Activated T-helper 2 cell treated with anti-CD3 and anti-CD28 coated beads, Interferon-gamma antibody, Interleukin-2, Interleukin-4, amounts not matched to agents 10 μg/mL and 5 μg/mL and 100 μg/mL, durations not matched to agents 14 hours and 24 hours and 36 hours (primary cell): Measurements from ENCODE around the gene HBM. TPM values are rescaled to one million over a fixed set of nuclear protein-coding genes. Genes with fewer than 3 reads are reported as not detected.
"Not testable (repeated sequence)": the region's sequence is repeated elsewhere in the genome, so short reads cannot be mapped to it uniquely, and the experiment has no call there.

Experiments
- DNase-seq: peaks from one replicate; pipeline ENCODE4 v3.0.0; 2021; ENCODE audit warnings: low spot score
- H3K27ac Mint-ChIP-seq: one replicate; pipeline ENCODE4 v1.8.0; 2021; ENCODE audit warnings: mixed read lengths
- H3K27me3 Mint-ChIP-seq: one replicate; pipeline ENCODE4 v1.8.0; 2021; ENCODE audit warnings: low read depth, mixed read lengths
- H3K36me3 Mint-ChIP-seq: one replicate; pipeline ENCODE4 v1.8.0; 2021; ENCODE audit warnings: low read depth, mixed read lengths
- H3K4me1 Mint-ChIP-seq: one replicate; pipeline ENCODE4 v1.8.0; 2021; ENCODE audit warnings: low read depth, mixed read lengths
- H3K4me3 Mint-ChIP-seq: one replicate; pipeline ENCODE4 v1.8.0; 2021; ENCODE audit warnings: low read depth, mild to moderate bottlenecking, moderate library complexity, mixed read lengths
- H3K9me3 Mint-ChIP-seq: one replicate; pipeline ENCODE4 v1.8.0; 2021; ENCODE audit warnings: mixed read lengths
- intact Hi-C: fragments of 100-400 bp; cut with micrococcal nuclease; formaldehyde crosslinking; loops from one replicate; pipeline ENCODE4 v1.15.1; 2023
- total RNA-seq: library from RNA; stranded (reverse); gene quantifications from 2 replicates; pipeline ENCODE4 v1.2.3, GENCODE V29; 2022

The HBM gene
- total RNA-seq, 1 donor from 2014 or later: not detected

DNA sequence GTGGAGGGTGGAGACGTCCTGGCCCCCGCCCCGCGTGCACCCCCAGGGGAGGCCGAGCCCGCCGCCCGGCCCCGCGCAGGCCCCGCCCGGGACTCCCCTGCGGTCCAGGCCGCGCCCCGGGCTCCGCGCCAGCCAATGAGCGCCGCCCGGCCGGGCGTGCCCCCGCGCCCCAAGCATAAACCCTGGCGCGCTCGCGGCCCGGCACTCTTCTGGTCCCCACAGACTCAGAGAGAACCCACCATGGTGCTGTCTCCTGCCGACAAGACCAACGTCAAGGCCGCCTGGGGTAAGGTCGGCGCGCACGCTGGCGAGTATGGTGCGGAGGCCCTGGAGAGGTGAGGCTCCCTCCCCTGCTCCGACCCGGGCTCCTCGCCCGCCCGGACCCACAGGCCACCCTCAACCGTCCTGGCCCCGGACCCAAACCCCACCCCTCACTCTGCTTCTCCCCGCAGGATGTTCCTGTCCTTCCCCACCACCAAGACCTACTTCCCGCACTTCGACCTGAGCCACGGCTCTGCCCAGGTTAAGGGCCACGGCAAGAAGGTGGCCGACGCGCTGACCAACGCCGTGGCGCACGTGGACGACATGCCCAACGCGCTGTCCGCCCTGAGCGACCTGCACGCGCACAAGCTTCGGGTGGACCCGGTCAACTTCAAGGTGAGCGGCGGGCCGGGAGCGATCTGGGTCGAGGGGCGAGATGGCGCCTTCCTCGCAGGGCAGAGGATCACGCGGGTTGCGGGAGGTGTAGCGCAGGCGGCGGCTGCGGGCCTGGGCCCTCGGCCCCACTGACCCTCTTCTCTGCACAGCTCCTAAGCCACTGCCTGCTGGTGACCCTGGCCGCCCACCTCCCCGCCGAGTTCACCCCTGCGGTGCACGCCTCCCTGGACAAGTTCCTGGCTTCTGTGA, 11.0 kb downstream of the HBM start, which contains the start of gene HBA1:
Gene HBA1, plus strand, starts transcription at position 204 of the 906 bp plus-strand sequence. Its CDS starts 37 bp downstream, at position 241.
- H3K27ac Mint-ChIP-seq, H3K4me1 Mint-ChIP-seq, DNase-seq, H3K9me3 Mint-ChIP-seq, intact Hi-C loops, H3K36me3 Mint-ChIP-seq: not testable (repeated sequence)
- H3K4me3 Mint-ChIP-seq: peak within 1 kb of the TSS; percentile 17
- H3K27me3 Mint-ChIP-seq: peaks cover 51% of the 10 kb centered on the region

DNA sequence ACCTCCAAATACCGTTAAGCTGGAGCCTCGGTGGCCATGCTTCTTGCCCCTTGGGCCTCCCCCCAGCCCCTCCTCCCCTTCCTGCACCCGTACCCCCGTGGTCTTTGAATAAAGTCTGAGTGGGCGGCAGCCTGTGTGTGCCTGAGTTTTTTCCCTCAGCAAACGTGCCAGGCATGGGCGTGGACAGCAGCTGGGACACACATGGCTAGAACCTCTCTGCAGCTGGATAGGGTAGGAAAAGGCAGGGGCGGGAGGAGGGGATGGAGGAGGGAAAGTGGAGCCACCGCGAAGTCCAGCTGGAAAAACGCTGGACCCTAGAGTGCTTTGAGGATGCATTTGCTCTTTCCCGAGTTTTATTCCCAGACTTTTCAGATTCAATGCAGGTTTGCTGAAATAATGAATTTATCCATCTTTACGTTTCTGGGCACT, 11.6 kb downstream of the HBM start:
- intact Hi-C loops: no loop called here
- no peaks in the 10 kb centered on the region for H3K9me3 Mint-ChIP-seq
- H3K4me3 Mint-ChIP-seq: no peak overlapping the region
- H3K4me1 Mint-ChIP-seq: peaks cover 6% of the 10 kb centered on the region
- peaks cover 48% of the 10 kb centered on the region for H3K27me3 Mint-ChIP-seq
- DNase-seq: no peak
- H3K36me3 Mint-ChIP-seq: no peaks in the 10 kb centered on the region
- no peak overlapping the region for H3K27ac Mint-ChIP-seq

DNA sequence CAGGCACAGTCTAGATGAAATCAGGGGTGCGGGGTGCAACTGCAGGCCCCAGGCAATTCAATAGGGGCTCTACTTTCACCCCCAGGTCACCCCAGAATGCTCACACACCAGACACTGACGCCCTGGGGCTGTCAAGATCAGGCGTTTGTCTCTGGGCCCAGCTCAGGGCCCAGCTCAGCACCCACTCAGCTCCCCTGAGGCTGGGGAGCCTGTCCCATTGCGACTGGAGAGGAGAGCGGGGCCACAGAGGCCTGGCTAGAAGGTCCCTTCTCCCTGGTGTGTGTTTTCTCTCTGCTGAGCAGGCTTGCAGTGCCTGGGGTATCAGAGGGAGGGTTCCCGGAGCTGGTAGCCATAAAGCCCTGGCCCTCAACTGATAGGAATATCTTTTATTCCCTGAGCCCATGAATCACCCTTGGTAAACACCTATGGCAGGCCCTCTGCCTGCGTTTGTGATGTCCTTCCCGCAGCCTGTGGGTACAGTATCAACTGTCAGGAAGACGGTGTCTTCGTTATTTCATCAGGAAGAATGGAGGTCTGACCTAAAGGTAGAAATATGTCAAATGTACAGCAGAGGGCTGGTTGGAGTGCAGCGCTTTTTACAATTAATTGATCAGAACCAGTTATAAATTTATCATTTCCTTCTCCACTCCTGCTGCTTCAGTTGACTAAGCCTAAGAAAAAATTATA, 12.3 kb downstream of the HBM start:
- no peak for DNase-seq
- Mint-ChIP-seq H3K9me3 (no peaks in the 10 kb centered on the region), H3K36me3 (no peaks in the 10 kb centered on the region), H3K4me1 (peaks cover 6% of the 10 kb centered on the region), H3K27ac (no peak overlapping the region), H3K4me3 (no peak overlapping the region), H3K27me3 (peaks cover 48% of the 10 kb centered on the region)
- intact Hi-C loops: no loop called here

DNA sequence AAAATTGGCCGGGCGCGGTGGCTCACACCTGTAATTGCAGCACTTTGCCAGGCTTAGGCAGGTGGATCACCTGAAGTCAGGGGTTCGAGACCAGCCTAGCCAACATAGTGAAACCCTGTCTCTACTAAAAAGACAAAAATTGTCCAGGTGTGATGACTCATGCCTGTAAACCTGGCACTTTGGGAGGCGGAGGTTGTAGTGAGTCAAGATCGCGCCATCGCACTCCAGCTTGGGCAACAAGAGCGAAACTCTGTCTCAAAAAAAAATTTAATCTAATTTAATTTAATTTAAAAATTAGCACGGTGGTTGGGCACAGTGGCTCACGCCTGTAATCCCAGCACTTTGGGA, 12.9 kb downstream of the HBM start:
- Mint-ChIP-seq H3K36me3 (no peaks in the 10 kb centered on the region), H3K27ac (no peak overlapping the region), H3K9me3 (no peaks in the 10 kb centered on the region), H3K4me3 (no peak overlapping the region), H3K27me3 (peaks cover 43% of the 10 kb centered on the region), H3K4me1 (peaks cover 6% of the 10 kb centered on the region)
- intact Hi-C loops: no loop called here
- DNase-seq: no peak

GRCh38 chr16:179211-180092, 13.7 kb downstream of the HBM start:
- intact Hi-C loops: no loop called here
- no peak for DNase-seq
- H3K27me3 Mint-ChIP-seq: peaks cover 39% of the 10 kb centered on the region
- H3K27ac Mint-ChIP-seq: no peak overlapping the region
- peaks cover 4% of the 10 kb centered on the region for H3K4me1 Mint-ChIP-seq
- no peak overlapping the region for H3K4me3 Mint-ChIP-seq
- H3K9me3 Mint-ChIP-seq: no peaks in the 10 kb centered on the region
- no peaks in the 10 kb centered on the region for H3K36me3 Mint-ChIP-seq

GRCh38 chr16:180101-180675, 14.4 kb downstream of the HBM start, which contains the start of gene HBQ1:
HBQ1 (plus strand) TSS chr16:180459; CDS start chr16:180487, 28 bp downstream.
- intact Hi-C loops: no loop called here
- Mint-ChIP-seq H3K36me3 (no peaks in the 10 kb centered on the region), H3K4me1 (no peaks in the 10 kb centered on the region), H3K9me3 (no peaks in the 10 kb centered on the region), H3K4me3 (peak within 1 kb of the TSS; percentile 33), H3K27me3 (peaks cover 32% of the 10 kb centered on the region), H3K27ac (no peak within 1 kb of the TSS)
- no peak for DNase-seq

GRCh38 chr16:180681-181564, 15.1 kb downstream of the HBM start:
- Mint-ChIP-seq H3K27me3 (peaks cover 27% of the 10 kb centered on the region), H3K4me3 (peak overlapping the region; percentile 33), H3K4me1 (no peaks in the 10 kb centered on the region), H3K27ac (no peak overlapping the region), H3K36me3 (peaks cover 5% of the 10 kb centered on the region), H3K9me3 (no peaks in the 10 kb centered on the region)
- DNase-seq: peak; percentile 13
- intact Hi-C loops: loop anchor here (1.0 kb wide), 1 partner anchor 63 kb away; no protein-coding TSS in a partner anchor

DNA sequence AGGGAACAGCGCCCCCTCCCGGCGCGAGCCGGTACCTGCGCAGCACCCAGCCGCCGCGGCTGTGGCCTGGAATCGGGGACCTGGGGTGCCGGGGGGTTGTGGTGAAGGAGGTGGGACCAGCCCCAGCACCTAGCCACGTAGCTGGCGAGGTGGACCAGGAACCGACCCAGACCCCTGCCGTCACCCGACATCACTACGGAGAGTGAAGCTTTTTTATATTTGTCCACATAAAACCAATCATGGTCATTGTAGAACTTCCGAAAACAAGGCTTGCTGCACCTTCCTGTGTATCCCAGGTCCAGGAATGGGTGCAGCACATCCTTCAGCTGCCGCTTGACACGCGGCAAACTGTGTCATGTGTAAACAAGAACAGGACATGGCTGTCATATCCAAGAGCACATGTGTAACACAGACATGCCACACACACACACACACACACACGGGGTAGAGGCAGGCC, 15.8 kb downstream of the HBM start:
- peak; percentile 81 for DNase-seq
- H3K27me3 Mint-ChIP-seq: peaks cover 27% of the 10 kb centered on the region
- no peaks in the 10 kb centered on the region for H3K4me1 Mint-ChIP-seq
- no peak overlapping the region for H3K27ac Mint-ChIP-seq
- H3K4me3 Mint-ChIP-seq: no peak overlapping the region
- peaks cover 5% of the 10 kb centered on the region for H3K36me3 Mint-ChIP-seq
- no peaks in the 10 kb centered on the region for H3K9me3 Mint-ChIP-seq
- intact Hi-C loops: loop anchor here (1.0 kb wide), 1 partner anchor 63 kb away; no protein-coding TSS in a partner anchor

DNA sequence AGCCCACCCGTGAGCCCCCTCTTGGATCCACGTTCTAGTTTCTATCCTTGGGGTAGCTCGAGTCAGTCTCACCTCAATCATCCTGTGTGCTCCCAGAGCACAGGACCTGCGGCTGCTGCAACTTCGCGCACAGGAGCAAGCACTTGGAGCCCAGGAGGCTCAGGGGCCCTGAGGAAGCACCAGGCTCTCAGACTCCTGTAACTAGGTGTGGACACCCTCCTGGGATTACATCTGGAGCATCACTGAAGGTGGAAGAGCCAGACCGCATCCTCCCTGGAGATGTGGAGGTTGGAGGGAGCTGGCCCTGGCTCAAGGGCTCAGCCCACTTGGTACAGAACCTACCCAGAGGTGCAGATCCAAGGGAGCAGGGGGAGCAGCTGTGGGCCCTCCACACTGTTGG, 17.2 kb downstream of the HBM start:
- intact Hi-C loops: no loop called here

GRCh38 chr16:185213-185612, 19.4 kb downstream of the HBM start:
- intact Hi-C loops: no loop called here
- no peak for DNase-seq
- H3K4me1 Mint-ChIP-seq: peaks cover 1% of the 10 kb centered on the region
- H3K4me3 Mint-ChIP-seq: no peak overlapping the region
- peaks cover 27% of the 10 kb centered on the region for H3K36me3 Mint-ChIP-seq
- no peaks in the 10 kb centered on the region for H3K27me3 Mint-ChIP-seq
- no peaks in the 10 kb centered on the region for H3K9me3 Mint-ChIP-seq
- no peak overlapping the region for H3K27ac Mint-ChIP-seq

More for the DNA sequence above, 17.2 kb downstream of the HBM start:
- Mint-ChIP-seq H3K36me3 (peaks cover 8% of the 10 kb centered on the region), H3K27me3 (peaks cover 18% of the 10 kb centered on the region), H3K4me1 (no peaks in the 10 kb centered on the region), H3K4me3 (no peak overlapping the region), H3K9me3 (no peaks in the 10 kb centered on the region), H3K27ac (no peak overlapping the region)
- no peak for DNase-seq

- Mint-ChIP-seq H3K4me3 (no peak overlapping the region), H3K9me3 (no peaks in the 10 kb centered on the region), H3K4me1 (peaks cover 1% of the 10 kb centered on the region), H3K27ac (no peak overlapping the region), H3K27me3 (no peaks in the 10 kb centered on the region), H3K36me3 (peaks cover 31% of the 10 kb centered on the region)
- intact Hi-C loops: no loop called here
- no peak for DNase-seq
Measured at GRCh38 chr16:185691-186090, 19.9 kb downstream of the HBM start.
